Esophagus (tissue), 2 donors: ENCODE results near the gene UNC119B. TPM values are rescaled to one million over a fixed set of nuclear protein-coding genes. Genes with fewer than 3 reads are reported as not detected.

Experiments used
- H3K27ac ChIP-seq, 2 donors: one replicate each; pipeline ENCODE4 v1.5.1; 2013; ENCODE audit warnings: low read depth in 2 of 2, mild to moderate bottlenecking in 2 of 2, inconsistent platforms in 1 of 2, low read length in 1 of 2, moderate library complexity in 1 of 2
- H3K27me3 ChIP-seq, 2 donors: one replicate each; pipeline ENCODE4 v1.6.1; 2013; ENCODE audit warnings: low read length in 2 of 2, control low read depth in 1 of 2, mild to moderate bottlenecking in 1 of 2; ENCODE audit not compliant: insufficient read depth in 2 of 2, control insufficient read depth in 1 of 2
- H3K36me3 ChIP-seq, 2 donors: one replicate each; pipeline ENCODE4 v1.6.1; 2013; ENCODE audit warnings: low read length in 1 of 2; ENCODE audit not compliant: control insufficient read depth in 2 of 2, insufficient read depth in 2 of 2
- H3K4me1 ChIP-seq, 2 donors: one replicate each; pipeline ENCODE4 v1.6.1; 2013; ENCODE audit warnings: low read length in 1 of 2; ENCODE audit not compliant: control insufficient read depth in 2 of 2, insufficient read depth in 2 of 2
- H3K4me3 ChIP-seq, 2 donors: one replicate each; pipeline ENCODE4 v1.5.1; 2013; ENCODE audit warnings: low read length in 2 of 2, mild to moderate bottlenecking in 2 of 2, low read depth in 1 of 2, moderate library complexity in 1 of 2
- H3K9me3 ChIP-seq, 2 donors: one replicate each; pipeline ENCODE4 v1.6.1; 2013; ENCODE audit warnings: mild to moderate bottlenecking in 2 of 2, low read depth in 1 of 2, low read length in 1 of 2, moderate library complexity in 1 of 2; ENCODE audit not compliant: control insufficient read depth in 2 of 2, insufficient read depth in 1 of 2
- WGBS, 2 donors: extraction: QIAGEN DNeasy Blood & Tissue Kit; methylation state at CpG; one replicate each; pipeline ENCODE4 v1.1.7; 2013; 5-methylcytosine and 5-hydroxymethylcytosine counted together
- polyA plus RNA-seq, 2 donors: library from polyadenylated mRNA; stranded (reverse); fragments of 200-250 nt; gene quantifications; one replicate each; pipeline ENCODE4 v1.2.3, GENCODE V29; 2013
- donor health status: healthy with polysubstance abuse.
- donor health status: Bipolar disorder and iron deficiency.

The UNC119B gene
- polyA plus RNA-seq, 2 donors = 4.9 to 9.1 TPM

- Histone ChIP-seq H3K36me3 (peaks cover 5 to 13% of the 10 kb centered on the region in 2 donors), H3K27ac (no peak overlapping the region), H3K4me1 (peaks cover 0 to 7% of the 10 kb centered on the region in 2 donors), H3K9me3 (no peaks in the 10 kb centered on the region), H3K27me3 (no peaks in the 10 kb centered on the region), H3K4me3 (no peak overlapping the region)
- 68 to 69% methylated on average over 6 of the region's 6 CpGs for WGBS, 2 donors
Measured at GRCh38 chr12:120712610-120713009, 2.4 kb downstream of the UNC119B start.

DNA sequence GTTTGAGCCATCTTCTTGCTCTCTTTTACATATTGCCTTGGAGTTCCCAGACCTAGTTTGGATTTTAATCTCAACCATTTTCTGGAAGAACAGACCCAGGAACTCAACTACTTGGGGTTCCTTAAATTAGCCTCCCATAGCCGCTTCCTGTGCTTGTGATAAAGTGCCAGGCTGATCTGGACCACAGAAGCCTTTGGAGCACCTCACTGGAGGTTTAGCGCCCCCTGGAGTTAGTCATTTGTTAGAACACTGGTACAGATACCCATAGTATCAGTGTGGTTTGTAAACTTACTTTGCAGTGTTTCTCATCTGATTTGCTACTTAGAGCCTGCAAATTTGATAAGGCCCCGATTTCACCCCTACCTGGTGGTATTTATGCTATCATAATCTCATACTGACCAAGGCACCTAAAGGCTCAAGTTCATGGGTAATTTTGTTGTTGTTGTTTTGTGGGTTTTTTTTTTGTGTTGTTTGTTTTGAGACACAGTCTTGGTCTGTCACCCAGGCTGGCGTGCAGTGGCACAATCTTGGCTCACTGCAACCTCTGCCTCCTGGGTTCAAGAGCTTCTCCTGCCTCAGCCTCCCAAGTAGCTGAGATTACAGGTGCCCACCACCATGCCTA is 3.7 kb downstream of the UNC119B start:
- H3K36me3 ChIP-seq = peaks cover 8 to 18% of the 10 kb centered on the region in 2 donors
- no peak overlapping the region for H3K4me3 ChIP-seq
- no peaks in the 10 kb centered on the region for H3K27me3 ChIP-seq
- H3K9me3 ChIP-seq = no peaks in the 10 kb centered on the region
- peaks cover 0 to 7% of the 10 kb centered on the region in 2 donors for H3K4me1 ChIP-seq
- H3K27ac ChIP-seq = no peak overlapping the region
- 22% methylated on average over 4 of the region's 4 CpGs for WGBS, 2 donors

DNA sequence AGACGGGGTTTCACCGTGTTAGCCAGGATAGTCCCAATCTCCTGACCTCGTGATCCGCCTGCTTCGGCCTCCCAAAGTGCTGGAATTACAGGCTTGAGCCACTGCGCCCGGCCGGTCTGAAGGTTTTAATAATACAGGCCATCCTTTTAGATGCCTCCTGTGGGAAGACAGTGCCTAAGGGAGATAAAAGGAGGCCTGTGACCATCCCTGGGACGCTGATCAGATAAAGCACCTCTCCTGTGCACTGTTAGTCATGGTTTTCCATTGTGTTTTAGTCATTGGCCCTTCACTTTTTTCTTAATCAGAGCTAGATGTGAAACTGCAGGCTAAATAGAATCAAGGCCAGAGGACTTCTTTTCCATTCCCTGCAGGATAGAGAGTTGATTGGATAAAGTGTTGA is 7.8 kb downstream of the UNC119B start:
- 91 to 96% methylated on average over 9 of the region's 9 CpGs for WGBS, 2 donors
- Histone ChIP-seq H3K27ac (no peak overlapping the region), H3K4me1 (no peaks in the 10 kb centered on the region)

GRCh38 chr12:120719072-120719471 is 8.8 kb downstream of the UNC119B start:
- Histone ChIP-seq H3K4me3 (no peak overlapping the region), H3K27me3 (no peaks in the 10 kb centered on the region), H3K27ac (no peak overlapping the region), H3K9me3 (no peaks in the 10 kb centered on the region), H3K4me1 (no peaks in the 10 kb centered on the region), H3K36me3 (peaks cover 26 to 32% of the 10 kb centered on the region in 2 donors)
- 62 to 90% methylated on average over 2 of the region's 2 CpGs for WGBS, 2 donors

More for the DNA sequence above, 7.8 kb downstream of the UNC119B start:
- Histone ChIP-seq H3K9me3 (no peaks in the 10 kb centered on the region), H3K4me3 (no peak overlapping the region), H3K36me3 (peaks cover 26 to 35% of the 10 kb centered on the region in 2 donors), H3K27me3 (no peaks in the 10 kb centered on the region)

- Histone ChIP-seq H3K4me1 (no peaks in the 10 kb centered on the region), H3K27ac (no peak overlapping the region), H3K27me3 (no peaks in the 10 kb centered on the region), H3K36me3 (peaks cover 26 to 32% of the 10 kb centered on the region in 2 donors), H3K9me3 (no peaks in the 10 kb centered on the region), H3K4me3 (no peak overlapping the region)
- 73 to 85% methylated on average over 11 of the region's 11 CpGs for WGBS, 2 donors
Measured at GRCh38 chr12:120719496-120720233, 9.4 kb downstream of the UNC119B start.

- Histone ChIP-seq H3K27me3 (no peaks in the 10 kb centered on the region), H3K9me3 (no peaks in the 10 kb centered on the region), H3K27ac (peak overlapping the region in 1 of 2 donors; percentile 2), H3K4me1 (no peaks in the 10 kb centered on the region), H3K36me3 (peaks cover 26 to 31% of the 10 kb centered on the region in 2 donors), H3K4me3 (no peak overlapping the region)
- WGBS, 2 donors = 80 to 86% methylated on average over 7 of the region's 7 CpGs
Measured at GRCh38 chr12:120720234-120720986, 10.2 kb downstream of the UNC119B start.

DNA sequence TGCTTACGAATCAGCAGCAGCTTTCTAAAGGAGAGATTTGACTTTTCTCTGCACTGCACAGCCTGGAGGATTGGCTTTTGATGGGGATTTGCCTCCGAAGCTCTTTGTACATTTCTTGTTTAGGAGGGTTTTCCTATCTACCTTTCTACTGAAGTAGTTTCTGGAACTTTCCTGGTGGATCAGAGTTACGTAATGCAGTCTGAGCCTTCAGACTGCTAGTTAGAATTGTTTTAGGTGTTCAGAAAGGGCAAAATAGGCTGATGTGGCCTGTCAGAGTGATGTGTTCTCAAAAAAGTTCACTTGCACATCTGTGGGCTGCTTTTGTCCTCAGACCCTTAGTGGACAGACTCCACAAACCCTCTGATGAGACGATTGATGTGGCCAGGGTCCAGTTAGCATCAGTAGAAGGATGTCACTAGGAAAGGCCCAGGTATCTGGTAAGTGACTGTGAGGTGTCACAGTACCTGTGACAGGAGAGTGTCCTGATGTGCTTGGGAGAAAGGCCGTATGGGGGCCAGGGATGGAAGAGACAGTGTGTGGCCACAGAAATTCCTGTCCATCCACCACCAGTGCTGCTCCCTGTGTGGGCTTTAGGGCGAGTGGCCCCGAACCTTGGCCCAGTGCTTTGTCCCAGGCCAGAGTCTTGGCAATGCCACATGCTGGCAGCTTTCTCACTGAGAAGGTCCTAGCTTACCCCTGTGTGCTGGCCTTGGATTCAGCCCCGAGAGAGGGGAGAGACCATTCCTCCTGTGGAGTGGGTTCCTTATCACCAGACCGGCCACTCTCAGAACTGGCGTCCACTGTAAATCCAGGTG is 10.9 kb downstream of the UNC119B start:
- peak overlapping the region in 1 of 2 donors; percentile 9 for H3K27ac ChIP-seq
- H3K4me3 ChIP-seq = no peak overlapping the region
- WGBS, 2 donors = 91 to 94% methylated on average over 10 of the region's 10 CpGs
- no peaks in the 10 kb centered on the region for H3K9me3 ChIP-seq
- H3K36me3 ChIP-seq = peaks cover 26 to 31% of the 10 kb centered on the region in 2 donors
- H3K27me3 ChIP-seq = no peaks in the 10 kb centered on the region
- peaks cover 0 to under 1% of the 10 kb centered on the region in 2 donors for H3K4me1 ChIP-seq

DNA sequence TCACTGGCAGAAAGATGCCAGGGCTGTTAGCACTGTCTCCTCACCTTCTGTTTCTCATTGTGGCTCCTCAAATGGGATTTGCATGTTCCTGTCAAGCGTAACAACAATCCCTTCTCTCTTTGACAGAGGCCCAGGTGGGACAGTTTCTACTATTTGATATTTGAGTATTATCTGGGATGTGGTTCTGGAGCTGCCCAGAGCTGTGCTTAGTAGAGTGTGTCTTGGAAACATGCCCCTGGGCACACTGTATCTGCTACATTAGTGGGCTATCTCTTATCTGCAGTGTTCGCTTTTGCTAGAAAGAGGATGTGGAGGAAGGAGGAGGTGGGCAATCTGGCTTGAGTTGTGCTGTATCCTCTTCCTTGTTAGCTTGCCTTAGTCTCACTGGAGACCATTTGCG is 11.6 kb downstream of the UNC119B start:
- H3K27me3 ChIP-seq = no peaks in the 10 kb centered on the region
- H3K4me1 ChIP-seq = peaks cover 0 to 3% of the 10 kb centered on the region in 2 donors
- no peak overlapping the region for H3K27ac ChIP-seq
- H3K4me3 ChIP-seq = no peak overlapping the region
- H3K9me3 ChIP-seq = no peaks in the 10 kb centered on the region
- peaks cover 24 to 26% of the 10 kb centered on the region in 2 donors for H3K36me3 ChIP-seq
- 91 to 93% methylated on average over 3 of the region's 3 CpGs for WGBS, 2 donors

GRCh38 chr12:120722784-120723183 is 12.5 kb downstream of the UNC119B start:
- WGBS, 2 donors = 95 to 100% methylated on average over 2 of the region's 2 CpGs
- H3K4me3 ChIP-seq = no peak overlapping the region
- H3K36me3 ChIP-seq = peaks cover 21 to 23% of the 10 kb centered on the region in 2 donors
- no peaks in the 10 kb centered on the region for H3K9me3 ChIP-seq
- peaks cover 0 to 3% of the 10 kb centered on the region in 2 donors for H3K4me1 ChIP-seq
- no peaks in the 10 kb centered on the region for H3K27me3 ChIP-seq
- H3K27ac ChIP-seq = no peak overlapping the region
